COLO668 (cell line): ENCODE data around the gene WIPF3.

ENCODE experiments used
- DNase-seq: peaks from one replicate; lab custom pipeline; 2025; ENCODE audit not compliant: unreplicated experiment; lab: John Stamatoyannopoulos, UW

WIPF3 gene

DNA sequence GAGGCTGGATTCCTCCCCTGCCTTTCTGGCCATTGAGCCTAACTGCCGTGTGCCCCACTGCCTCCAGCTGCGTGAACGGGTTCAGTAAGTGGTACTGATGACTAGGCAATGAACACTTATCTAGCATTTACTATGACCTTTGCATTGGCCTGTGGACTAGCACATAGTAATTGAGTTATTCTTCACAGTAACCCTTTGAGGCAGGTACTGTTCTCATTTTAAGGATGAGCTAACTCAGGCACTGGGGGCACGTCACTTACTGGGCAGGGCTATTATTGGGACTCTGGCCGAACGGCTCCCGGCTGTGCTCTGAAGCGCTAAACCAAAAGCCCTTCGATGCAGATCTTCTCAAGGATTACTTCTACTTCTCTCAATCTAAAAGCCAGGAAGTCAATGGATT lies 38.3 kb downstream of the WIPF3 start:
- DNase-seq: no peak

DNA sequence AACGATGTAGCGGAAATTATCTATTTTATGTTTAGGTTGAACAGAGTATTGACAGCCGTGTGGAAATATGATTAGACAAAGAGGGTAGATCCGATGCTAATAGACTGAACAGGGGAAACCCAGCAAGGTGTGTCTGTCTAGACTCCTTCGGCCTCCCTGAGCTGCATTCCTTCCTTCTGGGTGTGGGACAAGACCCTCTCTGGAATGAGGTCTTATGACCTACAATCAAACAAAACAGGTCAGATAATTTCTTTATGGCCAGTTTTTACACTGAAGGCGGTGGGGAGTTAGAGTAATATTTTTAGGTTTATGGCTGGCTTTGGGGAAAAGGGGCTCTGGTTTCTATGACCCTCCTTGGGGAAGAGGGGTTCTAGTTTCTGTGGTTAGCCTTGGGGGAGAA lies 41.2 kb downstream of the WIPF3 start:
- no peak for DNase-seq

DNA sequence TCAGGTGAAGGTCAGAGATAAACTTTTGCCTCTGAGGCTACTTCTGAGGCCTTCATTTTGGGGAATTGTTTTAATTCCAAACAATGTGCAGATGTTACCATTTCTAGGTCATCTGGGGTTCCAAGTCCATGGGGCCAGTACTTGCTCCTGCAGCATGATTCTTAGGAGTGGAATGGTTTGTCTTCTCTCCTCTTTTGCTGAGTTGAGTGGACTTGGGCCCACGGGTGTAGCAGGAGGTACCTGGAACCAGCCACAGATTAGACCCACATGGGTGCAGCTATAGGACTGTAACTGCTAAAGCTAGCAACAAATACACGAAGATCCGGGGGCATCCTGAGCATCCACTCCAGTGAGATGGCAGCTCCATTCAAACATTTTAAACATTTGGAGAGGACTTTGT lies 41.6 kb downstream of the WIPF3 start:
- DNase-seq: no peak

DNA sequence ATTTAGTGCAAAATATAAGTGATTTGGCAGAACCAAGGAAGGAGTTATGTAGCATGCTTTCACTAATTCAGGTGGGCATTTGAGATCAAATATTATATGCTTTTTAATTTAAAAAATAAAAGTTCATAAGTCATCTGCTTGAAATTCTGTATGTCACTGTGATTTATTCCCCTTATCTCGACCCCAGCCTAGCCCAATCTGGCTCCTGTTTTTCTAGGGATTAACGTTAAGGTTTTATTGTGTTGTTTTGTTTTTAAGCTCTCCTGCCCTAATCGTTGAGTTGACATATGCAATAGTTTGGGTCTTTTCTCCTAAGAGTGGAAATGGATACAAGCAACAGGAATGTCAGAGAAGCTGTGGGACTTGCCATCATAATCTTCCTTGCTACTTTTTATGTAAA lies 42.6 kb downstream of the WIPF3 start:
- no peak for DNase-seq

DNA sequence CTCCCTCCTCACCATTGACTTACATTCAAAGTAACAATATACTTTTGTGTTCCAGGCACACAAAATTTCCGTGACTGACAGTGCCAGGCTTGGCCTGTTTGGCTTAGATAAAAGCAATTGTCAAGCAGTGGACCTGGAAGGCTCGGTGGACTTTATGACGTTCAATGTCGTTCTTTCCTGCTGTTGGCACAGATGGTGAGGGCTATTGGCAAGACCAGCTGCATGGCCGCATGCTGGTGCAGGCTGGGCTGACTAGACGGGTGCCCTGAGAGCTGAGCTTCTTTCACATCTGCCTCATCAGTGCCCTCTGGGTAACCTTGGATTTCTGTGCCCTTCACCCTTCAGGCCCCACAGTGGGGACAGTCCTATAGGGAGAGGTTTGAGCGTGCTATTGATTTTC lies 45.2 kb downstream of the WIPF3 start:
- no peak for DNase-seq

DNA sequence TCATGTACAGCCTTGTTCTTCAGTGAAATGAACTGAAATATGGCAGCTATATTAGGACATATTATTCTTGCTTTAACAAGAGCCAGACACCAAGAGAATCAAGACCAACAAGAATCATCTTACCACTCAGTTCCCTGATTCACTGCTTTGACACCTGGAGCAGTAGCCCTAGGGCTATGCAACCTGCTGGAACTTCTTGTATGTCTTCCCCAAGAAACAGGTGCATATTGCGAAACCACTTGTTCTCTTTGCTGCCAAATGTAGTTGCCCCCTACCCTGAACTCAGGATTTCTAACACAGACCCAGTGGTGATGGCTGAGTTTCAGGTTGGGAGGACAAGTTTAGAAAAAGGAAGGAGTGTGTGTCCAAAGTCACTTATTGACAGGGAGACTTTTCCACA lies 46.1 kb downstream of the WIPF3 start:
- DNase-seq: no peak

DNA sequence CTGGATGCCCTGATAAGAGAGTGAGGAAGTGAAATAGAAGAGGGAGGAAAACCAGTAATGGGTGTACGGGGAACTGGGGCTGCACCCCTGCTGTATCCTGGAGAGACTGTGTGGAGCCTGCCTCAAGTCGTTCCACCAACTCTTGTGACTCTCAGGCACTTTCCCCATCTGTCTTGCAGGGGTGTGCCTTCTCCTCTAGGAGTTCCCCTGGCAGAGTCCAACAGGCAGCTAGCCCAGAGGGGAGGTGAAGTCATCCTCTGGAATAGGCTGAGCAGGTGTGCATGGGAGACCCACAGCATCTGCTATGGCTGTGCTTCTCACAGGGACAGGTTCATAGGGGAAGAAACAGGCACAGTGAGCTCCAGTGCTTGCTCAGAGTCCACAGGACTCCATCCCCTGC lies 46.8 kb downstream of the WIPF3 start:
- peak; percentile 70 for DNase-seq

DNA sequence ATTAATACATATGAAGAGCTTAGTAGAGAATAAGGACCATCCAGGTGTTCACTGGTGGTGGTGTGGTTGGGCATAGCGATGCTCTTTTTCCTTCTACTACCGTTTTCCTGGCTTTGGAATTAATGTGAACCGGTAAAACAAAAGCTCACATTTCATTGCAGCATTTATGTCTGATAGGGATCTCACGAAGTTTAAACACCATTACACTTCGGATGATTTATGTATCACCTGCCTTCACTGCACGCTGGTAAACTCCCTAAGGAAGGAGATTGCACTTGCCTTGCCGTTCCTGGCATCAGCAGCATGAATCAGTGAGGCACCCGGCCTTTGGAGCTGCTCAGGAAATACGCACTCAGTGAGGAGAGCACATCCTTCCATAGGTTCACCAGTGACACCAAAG lies 47.5 kb downstream of the WIPF3 start:
- peak; percentile 74 for DNase-seq

DNA sequence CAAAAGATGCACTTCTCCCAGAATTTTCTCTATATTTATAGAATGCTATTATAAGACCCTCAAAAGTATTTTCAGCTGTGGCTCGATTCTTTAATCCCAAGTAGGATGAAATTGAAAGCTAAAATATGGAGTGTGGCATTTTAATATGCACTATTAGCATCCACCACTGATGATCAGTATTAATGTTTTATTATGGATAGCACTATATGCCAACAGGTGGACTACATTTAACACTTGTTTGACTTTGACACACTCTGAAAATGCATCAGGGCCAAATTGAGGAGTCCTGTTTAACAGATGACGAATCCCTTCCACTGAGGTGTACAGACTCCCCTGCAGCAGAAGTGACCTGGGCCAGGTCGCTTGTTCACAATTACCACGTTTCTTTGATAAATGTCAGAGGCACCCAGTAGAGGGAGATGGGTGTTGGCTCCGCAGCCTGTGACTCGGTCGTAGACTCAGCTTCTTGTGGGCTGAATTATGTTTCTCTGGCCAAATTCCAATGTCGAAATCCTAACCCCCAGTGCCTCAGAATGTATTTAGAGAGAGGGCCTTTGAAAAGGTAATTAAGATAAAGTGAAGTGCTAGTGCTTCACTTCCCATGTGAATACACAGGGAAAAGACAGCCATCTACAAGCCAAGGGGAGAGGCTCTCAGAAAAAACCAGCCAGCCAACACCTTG lies 48.1 kb downstream of the WIPF3 start:
- no peak for DNase-seq

DNA sequence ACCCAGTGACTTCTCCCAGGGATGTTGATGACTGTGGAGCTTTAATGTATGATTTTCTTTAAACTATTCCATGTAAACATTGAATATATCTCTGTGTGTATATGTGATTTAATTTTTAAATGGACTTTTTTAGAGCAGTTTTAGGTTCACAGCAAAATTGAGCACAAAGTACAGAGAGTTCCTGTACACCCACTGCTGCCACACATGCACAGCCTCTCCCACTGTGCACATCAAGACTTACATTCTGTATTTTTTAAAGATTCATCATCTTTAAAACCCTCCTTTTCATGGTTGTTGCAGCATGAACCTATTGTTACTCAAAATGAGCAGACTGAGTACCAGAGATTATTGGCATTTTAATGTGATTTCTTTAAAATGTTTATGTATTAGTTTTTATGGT lies 51.3 kb downstream of the WIPF3 start:
- no peak for DNase-seq

DNA sequence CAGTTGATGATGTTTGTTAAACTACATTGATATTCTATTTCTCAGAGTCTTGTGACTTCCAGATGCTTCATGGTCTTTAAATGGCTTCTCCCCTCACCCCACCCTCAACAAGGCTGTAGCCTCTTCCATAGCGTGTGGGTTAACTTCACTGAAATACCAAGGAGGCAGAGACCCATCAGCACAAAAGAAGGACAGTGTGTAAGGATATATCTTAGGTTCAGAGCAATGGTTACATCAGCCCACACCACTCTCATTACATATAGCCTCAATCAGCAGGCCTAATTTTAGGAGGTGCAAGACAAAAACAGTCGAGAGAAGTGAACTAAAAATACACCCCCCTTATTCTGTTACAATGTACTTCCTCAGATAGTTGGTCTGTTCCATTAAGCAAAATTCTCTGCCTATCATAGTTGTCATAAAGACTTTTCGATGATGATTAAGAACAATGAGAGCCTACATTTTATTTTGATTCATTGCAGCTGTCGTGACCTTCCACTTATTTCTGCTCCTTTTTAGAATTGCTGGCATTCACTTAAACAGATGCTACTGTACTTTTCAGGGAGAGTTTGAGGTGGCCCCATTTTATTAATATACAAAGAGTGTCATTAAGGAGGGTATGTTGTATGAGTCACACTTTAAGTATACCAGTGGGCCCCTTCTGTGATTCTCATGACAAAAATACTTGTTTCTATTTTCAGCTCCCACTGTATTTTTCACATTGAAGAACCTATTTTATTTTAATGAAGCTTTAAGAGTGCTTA lies 52.1 kb downstream of the WIPF3 start:
- no peak for DNase-seq

DNA sequence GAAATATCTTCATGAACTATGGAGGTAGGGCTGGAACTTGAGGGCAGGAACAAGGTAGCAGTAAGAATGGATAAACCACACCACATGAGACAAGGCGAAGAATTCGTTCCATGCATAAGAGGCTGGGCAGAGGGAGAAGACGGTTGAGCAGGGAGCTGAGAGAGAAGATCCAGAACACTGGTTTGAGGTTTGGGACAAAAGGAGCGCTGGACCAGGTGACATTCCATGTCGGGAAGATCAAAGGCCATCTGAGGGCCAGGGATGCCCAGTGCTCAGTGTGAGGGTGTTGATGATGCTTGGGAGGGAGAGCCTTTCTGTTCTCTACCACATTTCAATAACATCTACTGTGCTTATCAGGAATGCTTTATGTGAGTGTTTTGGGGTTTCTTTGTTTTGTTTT lies 52.8 kb downstream of the WIPF3 start:
- DNase-seq: no peak

DNA sequence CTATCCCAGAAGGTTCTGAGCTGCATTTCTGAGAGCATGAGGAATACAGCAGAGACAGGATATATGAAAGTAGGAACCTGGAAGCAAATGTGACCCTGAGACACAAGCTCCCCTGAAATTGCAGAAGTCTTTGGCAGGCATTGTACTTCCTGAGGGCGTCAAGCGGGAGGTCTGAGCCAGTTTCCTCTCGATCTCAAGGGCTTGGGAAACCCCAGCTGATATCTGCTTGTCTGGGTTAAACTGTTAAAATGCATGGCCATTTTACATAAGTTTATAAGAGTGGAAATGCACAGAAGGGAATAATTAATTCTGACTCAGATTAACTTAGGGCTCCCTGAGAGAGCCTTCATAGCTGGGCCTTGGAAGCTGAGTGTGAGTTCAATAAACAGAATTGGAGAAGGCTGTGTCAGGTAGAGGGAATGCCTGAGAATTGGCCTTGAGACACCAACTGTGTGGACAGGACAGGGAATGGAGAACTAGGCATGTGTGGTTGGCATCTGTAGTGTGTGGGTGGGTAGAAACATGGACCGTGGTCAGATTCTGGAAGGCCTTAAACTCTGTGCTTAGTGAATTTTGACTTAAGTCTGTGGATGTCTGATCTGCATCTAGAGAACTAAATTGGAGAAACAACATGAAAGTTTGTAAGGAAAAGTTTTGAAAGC lies 53.3 kb downstream of the WIPF3 start:
- DNase-seq: no peak

DNA sequence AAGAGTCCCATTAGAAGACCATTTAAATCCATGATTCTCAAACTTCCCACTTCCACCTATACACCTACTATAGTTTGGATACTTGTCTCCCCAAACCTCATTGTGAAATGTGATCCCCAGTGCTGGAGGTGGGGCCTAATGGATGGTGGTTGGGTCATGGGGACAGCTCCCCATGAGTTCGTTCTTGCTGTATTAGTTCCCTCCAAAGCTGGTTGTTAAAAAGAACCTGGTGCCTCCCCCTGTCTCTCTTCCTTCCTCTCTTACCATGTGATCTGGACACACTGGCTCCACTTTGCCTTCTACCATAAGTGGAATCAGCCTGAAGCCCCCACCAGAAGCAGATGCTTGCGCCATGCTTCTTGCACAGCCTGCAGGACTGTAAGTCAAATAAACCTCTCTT lies 53.9 kb downstream of the WIPF3 start:
- no peak for DNase-seq

DNA sequence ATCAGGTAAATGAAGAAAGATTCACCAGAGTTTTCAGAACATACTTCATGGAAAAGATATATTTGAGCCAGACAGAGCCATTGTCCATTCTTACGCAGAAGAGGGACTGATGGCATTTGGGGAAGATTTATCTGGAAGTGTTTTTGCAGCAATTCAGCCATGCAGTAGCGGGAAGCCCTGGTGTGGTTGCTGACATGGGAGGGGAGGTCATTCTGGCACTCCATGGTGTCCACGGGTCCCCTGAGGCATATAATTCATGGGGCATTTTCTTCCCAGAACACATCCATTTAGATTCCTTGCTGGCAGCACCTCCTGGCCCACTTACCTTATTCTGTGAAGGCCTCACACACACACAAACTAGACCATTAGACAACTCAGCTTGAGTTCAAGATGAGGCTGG lies 55.6 kb downstream of the WIPF3 start:
- no peak for DNase-seq

DNA sequence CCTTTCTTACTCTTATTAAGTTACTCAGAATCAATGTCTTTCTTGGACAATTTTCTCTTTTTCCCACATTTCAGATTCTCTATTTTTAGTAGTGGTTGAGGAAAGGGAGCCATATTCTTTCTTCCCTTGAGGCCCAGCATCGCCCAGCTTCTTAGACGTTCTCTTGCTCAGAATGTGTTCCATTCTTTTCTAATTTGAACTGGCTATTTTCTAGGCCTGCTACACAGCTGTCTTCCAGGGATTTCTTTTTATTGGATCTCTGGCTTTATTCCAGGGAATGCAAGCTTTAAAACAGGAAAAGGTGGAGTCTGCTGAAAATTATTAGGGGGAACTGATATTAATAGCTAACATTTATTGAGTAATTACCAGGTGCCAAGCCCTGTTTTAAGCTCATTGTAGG lies 58.3 kb downstream of the WIPF3 start:
- no peak for DNase-seq

DNA sequence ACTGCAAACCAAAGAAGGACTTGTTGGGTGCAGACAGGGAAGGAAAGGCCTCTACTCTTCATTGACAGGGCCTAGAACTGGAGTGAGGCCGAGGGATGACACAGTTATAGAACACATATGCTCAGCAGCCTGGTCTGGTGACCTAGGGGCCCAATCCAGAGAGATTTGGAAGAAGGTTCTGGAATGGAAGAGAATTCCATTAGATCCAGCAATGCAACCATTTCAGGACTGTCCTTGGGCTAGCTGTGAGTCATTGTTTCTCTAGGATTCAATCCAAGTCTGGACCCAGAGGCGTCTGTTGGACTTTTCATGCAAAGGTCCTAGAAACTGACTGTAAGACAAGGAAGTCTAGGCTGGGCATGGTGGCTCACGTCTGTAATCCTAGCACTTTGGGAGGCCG lies 59.2 kb downstream of the WIPF3 start:
- no peak for DNase-seq

DNA sequence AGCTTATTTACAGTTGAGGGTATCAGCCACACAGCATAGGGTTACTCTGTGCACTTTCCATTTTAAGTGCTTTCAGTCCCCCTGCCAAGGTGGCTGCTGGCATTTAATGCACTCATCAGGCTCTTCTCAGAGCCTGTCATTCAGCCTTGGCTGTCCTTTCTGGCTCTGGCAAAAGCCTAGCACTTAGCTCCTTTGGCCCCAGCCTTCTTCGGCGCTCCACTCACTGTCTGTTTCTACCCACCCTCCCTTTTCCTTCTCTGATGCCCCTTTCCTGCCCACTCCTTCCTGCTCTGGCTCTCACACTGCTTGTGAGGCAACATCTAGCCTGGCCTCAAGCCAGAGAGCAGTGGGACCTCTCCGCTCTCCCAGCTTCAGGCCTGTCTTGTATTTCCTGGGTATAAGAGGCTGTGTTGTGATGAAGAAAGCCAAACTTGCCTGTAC lies 60.2 kb downstream of the WIPF3 start:
- DNase-seq: no peak

DNA sequence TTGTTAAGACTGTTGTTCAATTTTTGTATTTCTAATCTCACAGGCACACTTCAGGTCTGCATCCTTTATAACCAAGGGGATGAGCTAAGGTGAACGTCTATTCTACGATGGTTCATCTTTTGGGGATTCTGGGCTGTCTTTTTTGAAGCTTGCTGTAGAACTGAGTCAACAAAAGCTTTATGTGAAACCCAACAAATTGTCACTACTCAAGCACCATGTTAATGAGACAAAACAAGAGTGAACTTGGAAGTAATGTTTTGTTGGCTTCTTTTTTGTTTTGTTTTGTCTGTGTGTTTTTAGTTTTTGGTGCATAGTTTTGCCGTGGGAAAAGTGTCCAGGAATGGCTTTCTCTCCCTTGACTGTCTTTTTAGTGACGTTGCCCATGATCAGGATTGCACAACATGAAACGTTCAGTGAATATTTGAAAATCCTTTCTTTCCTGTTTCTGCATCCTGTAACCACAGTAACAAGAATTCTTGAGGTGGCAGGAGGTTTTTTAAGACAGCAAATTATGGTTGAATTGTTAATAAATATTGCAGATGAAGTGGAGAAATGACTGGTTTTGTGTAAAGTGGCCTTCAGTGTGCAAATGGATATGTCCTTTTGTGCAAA lies 65.6 kb downstream of the WIPF3 start:
- no peak for DNase-seq

DNA sequence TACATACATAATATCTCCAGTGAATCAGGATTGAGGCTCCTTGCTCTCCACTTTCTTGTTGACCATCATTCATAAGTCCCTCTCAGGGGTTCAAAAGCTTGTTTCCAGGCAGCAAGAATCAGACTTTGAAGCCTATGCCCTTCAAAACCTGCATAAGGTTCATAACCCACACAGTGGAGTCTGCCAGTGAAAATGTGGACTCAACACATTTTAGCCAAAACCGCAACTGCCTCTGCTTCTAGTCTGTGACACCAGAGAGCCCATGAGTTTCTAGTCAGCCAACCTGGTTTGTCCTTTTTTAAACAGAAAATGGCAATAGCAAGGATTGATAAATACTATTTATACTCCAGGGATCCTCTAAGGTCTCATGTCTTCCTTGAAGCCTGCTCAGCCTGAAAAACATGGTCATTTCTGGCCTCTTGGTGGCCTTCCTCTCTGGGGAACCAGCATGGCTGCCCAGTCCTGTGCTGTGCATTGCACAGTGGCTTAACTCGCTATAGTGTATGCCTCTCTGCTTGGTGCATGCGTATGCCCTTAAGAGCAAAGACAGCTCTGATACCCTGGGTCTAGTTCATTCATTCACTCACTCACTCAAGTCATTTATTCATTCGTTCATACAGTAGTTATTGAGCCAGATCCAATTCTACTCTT lies 67.5 kb downstream of the WIPF3 start:
- no peak for DNase-seq

DNA sequence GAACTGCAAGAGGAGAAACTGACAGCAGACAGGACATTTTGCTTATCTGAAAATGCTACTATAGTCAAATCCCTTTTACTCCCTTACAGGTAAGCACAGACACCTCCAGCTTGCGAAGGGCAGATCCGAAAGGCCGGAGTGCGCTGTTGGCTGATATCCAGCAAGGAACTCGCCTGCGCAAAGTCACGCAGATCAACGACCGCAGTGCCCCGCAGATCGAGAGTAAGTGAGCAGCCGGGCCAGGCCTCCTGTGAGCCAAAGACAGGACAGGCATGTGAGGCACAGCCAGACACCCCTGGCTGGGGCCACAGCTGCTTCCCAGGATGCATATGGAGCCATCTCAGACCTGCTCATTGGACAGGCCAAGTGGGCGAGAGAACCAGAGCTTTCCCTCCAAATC lies 69.4 kb downstream of the WIPF3 start:
- no peak for DNase-seq
